SK-N-SH (cell line): ENCODE measurements around the gene PPP1R3A. TPM values are rescaled to one million over a fixed set of nuclear protein-coding genes. Genes with fewer than 3 reads are reported as not detected.

Source experiments
- CTCF ChIA-PET: fragments of 300-600, 350-600 bp; formaldehyde crosslinking; extraction: SDS; loops from one replicate; lab custom pipeline; 2021; lab: Yijun Ruan, JAX
- POLR2A ChIA-PET: fragments of 350-600 bp; sonication (Branson Sonifier 250); formaldehyde crosslinking; extraction: SDS; loops from one replicate; lab custom pipeline; 2020; ENCODE audit warnings: antibody characterized with exemption, inconsistent platforms; lab: Yijun Ruan, JAX
- DNase-seq: peaks from one replicate; pipeline ENCODE4 v3.0.0; 2012
- H2AFZ ChIP-seq: fragments of 200-600 bp; sonication (generic); 2 replicates; pipeline ENCODE4 v1.8.1; 2016; ENCODE audit warnings: antibody characterized with exemption, mild to moderate bottlenecking, low read depth
- H3F3A ChIP-seq: fragments of 200-600 bp; sonication (generic); replicated peaks from 2 replicates; pipeline ENCODE3; 2016; ENCODE audit warnings: antibody characterized with exemption, mild to moderate bottlenecking; ENCODE audit not compliant: insufficient read depth
- H3K27ac ChIP-seq, 2 experiments: fragments of 200-500 bp in 1 of 2; fragments of 200-600 bp in 1 of 2; sonication (Bioruptor generic) in 1 of 2; sonication (generic), shearing (Covaris generic) in 1 of 2; 2 replicates each; pipeline versions ENCODE4 v1.5.1 to v1.6.1; 2014 to 2016; ENCODE audit warnings: low read depth in 2 of 2, inconsistent platforms in 1 of 2, low read length in 1 of 2, mild to moderate bottlenecking in 1 of 2, mixed read lengths in 1 of 2
- H3K27me3 ChIP-seq: fragments of 200-600 bp; sonication (generic), shearing (Covaris generic); 2 replicates; pipeline ENCODE4 v1.6.1; 2016; ENCODE audit warnings: mixed run types; ENCODE audit not compliant: insufficient read depth
- H3K36me3 ChIP-seq, 2 experiments: fragments of 200-500 bp in 1 of 2; fragments of 200-600 bp in 1 of 2; sonication (Bioruptor generic) in 1 of 2; sonication (generic) in 1 of 2; replicated peaks in 1 of 2; 2 replicates each; pipeline versions ENCODE3 to v1.5.1; 2014 to 2016; ENCODE audit warnings: low read length in 1 of 2, mild to moderate bottlenecking in 1 of 2; ENCODE audit not compliant: insufficient read depth in 2 of 2, control insufficient read depth in 1 of 2
- H3K4me1 ChIP-seq, 2 experiments: fragments of 200-500 bp in 1 of 2; fragments of 200-600 bp in 1 of 2; sonication (Bioruptor generic) in 1 of 2; sonication (generic), shearing (Covaris generic) in 1 of 2; 2 replicates each; pipeline versions ENCODE4 v1.5.1 to v1.6.1; 2014 to 2016; ENCODE audit warnings: low read depth in 1 of 2, low read length in 1 of 2, mixed run types in 1 of 2; ENCODE audit not compliant: insufficient read depth in 2 of 2, control insufficient read depth in 1 of 2
- H3K4me2 ChIP-seq: fragments of 200-600 bp; sonication (generic), shearing (Covaris generic); 2 replicates; pipeline ENCODE4 v1.6.1; 2017; ENCODE audit warnings: mixed run types
- H3K4me3 ChIP-seq, 2 experiments: fragments of 200-500 bp in 1 of 2; fragments of 200-600 bp in 1 of 2; sonication (Bioruptor generic) in 1 of 2; sonication (generic), shearing (Covaris generic) in 1 of 2; 2 replicates each; pipeline versions ENCODE4 v1.5.1 to v1.8.1; 2014 to 2016; ENCODE audit warnings: low read depth in 2 of 2, inconsistent platforms in 1 of 2, low read length in 1 of 2, mild to moderate bottlenecking in 1 of 2, mixed read lengths in 1 of 2, moderate library complexity in 1 of 2
- H3K79me2 ChIP-seq: fragments of 200-600 bp; sonication (generic); 2 replicates; pipeline ENCODE4 v1.8.1; 2017; ENCODE audit warnings: mild to moderate bottlenecking; ENCODE audit not compliant: insufficient read depth
- H3K9ac ChIP-seq: fragments of 200-600 bp; sonication (generic); 2 replicates; pipeline ENCODE4 v1.6.1; 2017; ENCODE audit warnings: mixed run types
- H3K9me2 ChIP-seq: fragments of 200-600 bp; sonication (generic); 2 replicates; pipeline ENCODE4 v1.6.1; 2017; ENCODE audit warnings: mixed run types
- H3K9me3 ChIP-seq: fragments of 200-600 bp; sonication (generic); 2 replicates; pipeline ENCODE4 v1.6.1; 2017; ENCODE audit warnings: mixed run types, mild to moderate bottlenecking, moderate library complexity
- H4K20me1 ChIP-seq: fragments of 200-600 bp; sonication (generic); 2 replicates; pipeline ENCODE4 v1.6.1; 2017; ENCODE audit warnings: mild to moderate bottlenecking, mixed run types; ENCODE audit not compliant: insufficient read depth
- CHD2 ChIP-seq: fragments of 150-350 bp; IDR thresholded peaks from 2 replicates; pipeline ENCODE4 v1.6.1; 2018; ENCODE audit warnings: low read length; ENCODE audit not compliant: partially characterized antibody
- EZH2phosphoT487 ChIP-seq: fragments of 200-600 bp; sonication (generic); IDR thresholded peaks from 2 replicates; pipeline ENCODE4 v1.6.1; 2017; ENCODE audit warnings: low read depth, mixed run types, mild to moderate bottlenecking, antibody characterized with exemption, moderate library complexity, borderline replicate concordance
- FOSL2 ChIP-seq: IDR thresholded peaks from 2 replicates; pipeline ENCODE4 v1.4.0; 2012; ENCODE audit warnings: low read depth, mild to moderate bottlenecking, moderate library complexity, borderline replicate concordance
- FOXM1 ChIP-seq: IDR thresholded peaks from 2 replicates; pipeline ENCODE4 v1.4.0; 2012; ENCODE audit warnings: low read depth, mild to moderate bottlenecking
- GABPA ChIP-seq: IDR thresholded peaks from 2 replicates; pipeline ENCODE4 v1.4.0; 2012; ENCODE audit warnings: low read depth, mild to moderate bottlenecking
- GATA2 ChIP-seq: sonication (generic); formaldehyde crosslinking; IDR thresholded peaks from 2 replicates; pipeline ENCODE4 v1.5.0; 2020; ENCODE audit warnings: mild to moderate bottlenecking, missing genetic modification reagents
- MXI1 ChIP-seq: IDR thresholded peaks from 2 replicates; pipeline ENCODE4 v1.6.1; 2012; ENCODE audit warnings: mild to moderate bottlenecking, low read depth, low read length, improper control_type of control experiment
- NFIC ChIP-seq: IDR thresholded peaks from 2 replicates; pipeline ENCODE4 v1.4.0; 2012; ENCODE audit warnings: borderline replicate concordance
- NRF1 ChIP-seq: IDR thresholded peaks from 2 replicates; pipeline ENCODE4 v1.6.1; 2012; ENCODE audit warnings: low read depth, mild to moderate bottlenecking, low read length
- RAD21 ChIP-seq: IDR thresholded peaks from 2 replicates; pipeline ENCODE4 v1.6.1; 2012; ENCODE audit warnings: mild to moderate bottlenecking, low read length
- RFX5 ChIP-seq: IDR thresholded peaks from 2 replicates; pipeline ENCODE4 v1.6.1; 2012; ENCODE audit warnings: mild to moderate bottlenecking, improper control_type of control experiment, low read length
- RXRA ChIP-seq: IDR thresholded peaks from 2 replicates; pipeline ENCODE4 v1.4.0; 2012; ENCODE audit warnings: low read depth, mild to moderate bottlenecking, borderline replicate concordance
- TAF1 ChIP-seq: IDR thresholded peaks from 2 replicates; pipeline ENCODE4 v1.6.1; 2012; ENCODE audit warnings: low read depth, mild to moderate bottlenecking, low read length, moderate library complexity, borderline replicate concordance
- YY1 ChIP-seq: IDR thresholded peaks from 2 replicates; pipeline ENCODE4 v1.4.0; 2012; ENCODE audit warnings: low read depth, mild to moderate bottlenecking
- WGBS: methylation state at CpG from one replicate; pipeline ENCODE4 v1.1.6; 2017; ENCODE audit warnings: low lambda C conversion rate; 5-methylcytosine and 5-hydroxymethylcytosine counted together
- polyA plus RNA-seq, 3 experiments: library from polyadenylated mRNA; depleted of rRNA; stranded (reverse); fragments of >200 nt; gene quantifications; 2 replicates each; pipeline ENCODE4 v1.2.3, GENCODE V29; 2012
- TF ChIP-seq, protein P1 (sequence below): IDR thresholded peaks from 2 replicates; pipeline ENCODE4 v1.4.0; 2012; ENCODE audit warnings: low read depth, borderline replicate concordance
- TF ChIP-seq, protein P2 (sequence below): fragments of 150-350 bp; IDR thresholded peaks from 2 replicates; pipeline ENCODE4 v1.6.1; 2017; ENCODE audit warnings: antibody characterized with exemption, low read length, low read depth, borderline replicate concordance
- TF ChIP-seq, protein P3 (sequence below): IDR thresholded peaks from 2 replicates; pipeline ENCODE4 v1.6.1; 2012; ENCODE audit warnings: mild to moderate bottlenecking, low read depth, low read length, moderate library complexity

PPP1R3A gene
- polyA plus RNA-seq, 1 of the 3 experiments (the other 2 are of a cell fraction), result not detected

DNA sequence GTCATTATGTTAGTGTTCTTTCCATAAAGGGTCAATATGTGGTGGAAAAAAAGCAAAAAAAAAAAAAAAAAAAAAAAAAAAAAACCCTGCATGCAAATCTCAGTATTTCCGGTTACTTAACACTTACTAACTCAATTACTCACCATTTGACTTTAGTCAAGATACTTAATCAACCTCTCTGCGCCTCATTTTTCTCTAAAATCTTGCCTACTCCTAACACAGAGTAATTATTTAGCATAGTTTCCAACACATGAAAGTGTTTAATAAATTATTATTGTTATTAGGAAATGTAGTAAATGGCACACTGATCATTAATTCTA lies 27.8 kb downstream of the PPP1R3A start:
- Histone ChIP-seq H3K4me3 (no peak overlapping the region), H3K36me3 (no peaks in the 10 kb centered on the region), H4K20me1 (no peaks in the 10 kb centered on the region), H3K9me2 (no peaks in the 10 kb centered on the region), H3K4me1 (no peaks in the 10 kb centered on the region; a peak in 3 of 4 replicates), H3K4me2 (no peak overlapping the region), H3K27me3 (no peaks in the 10 kb centered on the region), H3F3A (peaks cover 9% of the 10 kb centered on the region), H3K9me3 (no peaks in the 10 kb centered on the region), H3K9ac (no peak overlapping the region), H2AFZ (no peak overlapping the region), H3K79me2 (no peaks in the 10 kb centered on the region)
- DNase-seq, result no peak
- ChIA-PET CTCF (no interaction called here), POLR2A (no interaction called here)
- 0% methylated on average over 2 of the region's 2 CpGs for WGBS
- TF ChIP-seq FOSL2, result no peak
- TF ChIP-seq GATA2 (CRISPR knock-in tag), result no peak
- TF ChIP-seq RXRA, result no peak
- no peak for TF ChIP-seq MXI1
- no peak for TF ChIP-seq EZH2phosphoT487
- TF ChIP-seq FOXM1, result no peak
- TF ChIP-seq, protein P1, sequence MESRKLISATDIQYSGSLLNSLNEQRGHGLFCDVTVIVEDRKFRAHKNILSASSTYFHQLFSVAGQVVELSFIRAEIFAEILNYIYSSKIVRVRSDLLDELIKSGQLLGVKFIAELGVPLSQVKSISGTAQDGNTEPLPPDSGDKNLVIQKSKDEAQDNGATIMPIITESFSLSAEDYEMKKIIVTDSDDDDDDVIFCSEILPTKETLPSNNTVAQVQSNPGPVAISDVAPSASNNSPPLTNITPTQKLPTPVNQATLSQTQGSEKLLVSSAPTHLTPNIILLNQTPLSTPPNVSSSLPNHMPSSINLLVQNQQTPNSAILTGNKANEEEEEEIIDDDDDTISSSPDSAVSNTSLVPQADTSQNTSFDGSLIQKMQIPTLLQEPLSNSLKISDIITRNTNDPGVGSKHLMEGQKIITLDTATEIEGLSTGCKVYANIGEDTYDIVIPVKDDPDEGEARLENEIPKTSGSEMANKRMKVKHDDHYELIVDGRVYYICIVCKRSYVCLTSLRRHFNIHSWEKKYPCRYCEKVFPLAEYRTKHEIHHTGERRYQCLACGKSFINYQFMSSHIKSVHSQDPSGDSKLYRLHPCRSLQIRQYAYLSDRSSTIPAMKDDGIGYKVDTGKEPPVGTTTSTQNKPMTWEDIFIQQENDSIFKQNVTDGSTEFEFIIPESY, result no peak
- TF ChIP-seq CHD2, result no peak
- TF ChIP-seq NRF1, result no peak
- no peak for TF ChIP-seq TAF1
- TF ChIP-seq, protein P2, sequence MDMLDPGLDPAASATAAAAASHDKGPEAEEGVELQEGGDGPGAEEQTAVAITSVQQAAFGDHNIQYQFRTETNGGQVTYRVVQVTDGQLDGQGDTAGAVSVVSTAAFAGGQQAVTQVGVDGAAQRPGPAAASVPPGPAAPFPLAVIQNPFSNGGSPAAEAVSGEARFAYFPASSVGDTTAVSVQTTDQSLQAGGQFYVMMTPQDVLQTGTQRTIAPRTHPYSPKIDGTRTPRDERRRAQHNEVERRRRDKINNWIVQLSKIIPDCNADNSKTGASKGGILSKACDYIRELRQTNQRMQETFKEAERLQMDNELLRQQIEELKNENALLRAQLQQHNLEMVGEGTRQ, result no peak
- no peak for TF ChIP-seq GABPA
- TF ChIP-seq RAD21, result no peak
- no peak for TF ChIP-seq YY1
- TF ChIP-seq, all 33 proteins: peak for 0
- H3K27ac ChIP-seq, result no peak overlapping the region

DNA sequence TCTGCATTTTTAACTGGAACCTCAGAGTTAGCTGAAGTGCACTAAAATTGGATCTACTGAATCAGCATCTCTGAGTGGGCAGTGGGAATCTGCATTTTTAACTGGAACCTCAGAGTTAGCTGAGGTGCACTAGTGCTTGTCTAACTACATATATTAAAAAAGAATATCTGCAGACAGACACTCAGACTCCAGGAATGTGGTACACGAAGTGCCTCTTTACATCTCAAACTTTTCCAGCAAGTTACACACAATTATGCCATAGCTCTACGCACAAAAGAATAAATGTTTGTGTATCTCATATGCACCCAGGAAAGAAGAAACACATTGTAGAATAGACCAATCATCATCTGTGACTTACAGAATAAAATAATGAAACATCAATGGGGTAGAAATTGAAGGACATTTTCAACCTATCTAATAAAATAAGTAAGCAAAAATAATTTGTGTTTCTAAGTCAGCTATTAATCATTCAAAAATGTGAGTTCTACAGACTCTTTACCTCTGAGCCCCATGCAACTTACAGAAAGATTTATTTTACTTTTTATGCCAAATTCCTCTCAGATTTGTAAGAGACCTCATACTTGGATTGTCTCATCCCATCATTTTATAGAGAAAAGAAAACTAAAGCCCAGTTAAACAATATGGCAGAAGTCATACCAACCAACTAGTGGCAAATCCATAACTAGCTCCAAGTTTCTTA lies 28.3 kb downstream of the PPP1R3A start:
- H3K36me3 ChIP-seq, result no peaks in the 10 kb centered on the region
- POLR2A ChIA-PET, result no interaction called here
- WGBS, result 23% methylated on average over 2 of the region's 2 CpGs
- H3F3A ChIP-seq, result peaks cover 9% of the 10 kb centered on the region
- peak overlapping the region in 1 of 2 experiments; percentile 37; a peak in 2 of 4 replicates for H3K27ac ChIP-seq
- no peaks in the 10 kb centered on the region for H3K9me3 ChIP-seq
- no peak overlapping the region for H3K4me3 ChIP-seq
- H3K9me2 ChIP-seq, result no peaks in the 10 kb centered on the region
- H3K79me2 ChIP-seq, result no peaks in the 10 kb centered on the region
- H3K4me1 ChIP-seq, result no peaks in the 10 kb centered on the region; a peak in 3 of 4 replicates
- no peak for DNase-seq
- H3K27me3 ChIP-seq, result no peaks in the 10 kb centered on the region
- no peak overlapping the region for H2AFZ ChIP-seq
- H3K4me2 ChIP-seq, result 0 out of 2 replicates have a peak overlapping the region, but pooled peaks have one; percentile 17
- H4K20me1 ChIP-seq, result no peaks in the 10 kb centered on the region
- CTCF ChIA-PET, result interaction anchor here (1.3 kb wide), 1 partner anchor 116 kb away, joined by 3 read pairs; no protein-coding TSS in a partner anchor
- TF ChIP-seq FOSL2 (no peak), RAD21 (no peak), EZH2phosphoT487 (no peak), RFX5 (no peak), RXRA (no peak), NFIC (no peak), FOXM1 (no peak)
- TF ChIP-seq, protein P1, result no peak
- TF ChIP-seq, protein P3, sequence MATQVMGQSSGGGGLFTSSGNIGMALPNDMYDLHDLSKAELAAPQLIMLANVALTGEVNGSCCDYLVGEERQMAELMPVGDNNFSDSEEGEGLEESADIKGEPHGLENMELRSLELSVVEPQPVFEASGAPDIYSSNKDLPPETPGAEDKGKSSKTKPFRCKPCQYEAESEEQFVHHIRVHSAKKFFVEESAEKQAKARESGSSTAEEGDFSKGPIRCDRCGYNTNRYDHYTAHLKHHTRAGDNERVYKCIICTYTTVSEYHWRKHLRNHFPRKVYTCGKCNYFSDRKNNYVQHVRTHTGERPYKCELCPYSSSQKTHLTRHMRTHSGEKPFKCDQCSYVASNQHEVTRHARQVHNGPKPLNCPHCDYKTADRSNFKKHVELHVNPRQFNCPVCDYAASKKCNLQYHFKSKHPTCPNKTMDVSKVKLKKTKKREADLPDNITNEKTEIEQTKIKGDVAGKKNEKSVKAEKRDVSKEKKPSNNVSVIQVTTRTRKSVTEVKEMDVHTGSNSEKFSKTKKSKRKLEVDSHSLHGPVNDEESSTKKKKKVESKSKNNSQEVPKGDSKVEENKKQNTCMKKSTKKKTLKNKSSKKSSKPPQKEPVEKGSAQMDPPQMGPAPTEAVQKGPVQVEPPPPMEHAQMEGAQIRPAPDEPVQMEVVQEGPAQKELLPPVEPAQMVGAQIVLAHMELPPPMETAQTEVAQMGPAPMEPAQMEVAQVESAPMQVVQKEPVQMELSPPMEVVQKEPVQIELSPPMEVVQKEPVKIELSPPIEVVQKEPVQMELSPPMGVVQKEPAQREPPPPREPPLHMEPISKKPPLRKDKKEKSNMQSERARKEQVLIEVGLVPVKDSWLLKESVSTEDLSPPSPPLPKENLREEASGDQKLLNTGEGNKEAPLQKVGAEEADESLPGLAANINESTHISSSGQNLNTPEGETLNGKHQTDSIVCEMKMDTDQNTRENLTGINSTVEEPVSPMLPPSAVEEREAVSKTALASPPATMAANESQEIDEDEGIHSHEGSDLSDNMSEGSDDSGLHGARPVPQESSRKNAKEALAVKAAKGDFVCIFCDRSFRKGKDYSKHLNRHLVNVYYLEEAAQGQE, result no peak
- TF ChIP-seq, all 33 proteins: peak for 0
- H3K9ac ChIP-seq, result no peak overlapping the region
